HG03039 (cell line): ENCODE data around the gene PDZD11.
"Not testable (repeated sequence)": the region's sequence is repeated elsewhere in the genome, so short reads cannot be mapped to it uniquely, and the experiment has no call there.

ENCODE experiments used
- ATAC-seq: cut with Tn5 transposase; IDR thresholded peaks from one replicate; pipeline ENCODE4 v1.9.1; 2021; ENCODE audit warnings: mild to moderate bottlenecking, moderate library complexity; ENCODE audit not compliant: unreplicated experiment

PDZD11 gene

GRCh38 chrX:70289793-70290770 lies at the start of gene PDZD11, which contains the start of gene KIF4A:
Gene PDZD11, minus strand, starts transcription at chrX:70289927. Its CDS starts 586 bp downstream, at chrX:70289341.
Gene KIF4A, plus strand, starts transcription at chrX:70290104. Its CDS starts 355 bp downstream, at chrX:70290459.
- peak; percentile 95 for ATAC-seq

DNA sequence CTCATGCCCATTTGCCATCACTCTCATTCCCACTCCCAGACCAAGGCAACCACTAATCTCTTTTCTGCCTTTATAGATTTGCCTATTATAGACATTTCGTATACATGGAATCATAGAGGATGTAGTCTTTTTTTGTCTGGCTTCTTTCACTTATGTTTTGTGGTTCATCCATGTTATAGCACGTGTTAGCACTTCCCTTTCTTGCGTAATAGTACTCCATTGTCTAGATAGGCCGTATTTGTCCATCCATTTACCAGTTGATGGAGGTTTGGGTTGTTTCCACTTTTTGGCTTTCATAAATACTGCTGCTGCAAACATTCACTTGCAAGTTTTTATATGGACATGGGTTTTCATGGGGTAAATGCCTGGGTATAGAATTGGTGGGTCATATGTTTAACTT lies 48.6 kb upstream of the PDZD11 start:
- no peak for ATAC-seq

GRCh38 chrX:70336767-70337166 lies 47.0 kb upstream of the PDZD11 start:
- peak; percentile 100 for ATAC-seq

- ATAC-seq: no peak
Observed at GRCh38 chrX:70332600-70332999, 42.9 kb upstream of the PDZD11 start.

GRCh38 chrX:70331161-70331560 lies 41.4 kb upstream of the PDZD11 start:
- no peak for ATAC-seq

- no peak for ATAC-seq
Observed at GRCh38 chrX:70324326-70324725, 34.6 kb upstream of the PDZD11 start.

GRCh38 chrX:70323628-70324027 lies 33.9 kb upstream of the PDZD11 start:
- ATAC-seq: not testable (repeated sequence)

- no peak for ATAC-seq
Observed at GRCh38 chrX:70322784-70323183, 33.1 kb upstream of the PDZD11 start.

GRCh38 chrX:70313503-70313902 lies 23.8 kb upstream of the PDZD11 start:
- ATAC-seq: no peak

DNA sequence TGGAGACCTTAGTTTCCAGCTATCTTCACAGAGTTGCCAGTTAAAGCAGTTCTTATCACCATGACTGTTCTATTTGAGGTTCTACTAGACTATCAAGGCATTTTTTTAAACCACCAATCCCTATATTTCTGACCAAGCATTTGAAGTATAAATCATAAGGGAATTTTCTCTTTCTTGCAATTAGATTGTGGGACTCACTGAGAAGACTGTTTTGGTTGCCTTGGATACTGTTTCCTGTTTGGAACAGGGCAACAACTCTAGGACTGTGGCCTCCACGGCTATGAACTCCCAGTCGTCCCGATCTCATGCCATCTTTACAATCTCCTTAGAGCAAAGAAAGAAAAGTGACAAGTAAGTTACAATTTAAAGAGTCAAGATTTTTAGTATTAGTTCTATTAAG lies 12.0 kb upstream of the PDZD11 start:
- no peak for ATAC-seq

DNA sequence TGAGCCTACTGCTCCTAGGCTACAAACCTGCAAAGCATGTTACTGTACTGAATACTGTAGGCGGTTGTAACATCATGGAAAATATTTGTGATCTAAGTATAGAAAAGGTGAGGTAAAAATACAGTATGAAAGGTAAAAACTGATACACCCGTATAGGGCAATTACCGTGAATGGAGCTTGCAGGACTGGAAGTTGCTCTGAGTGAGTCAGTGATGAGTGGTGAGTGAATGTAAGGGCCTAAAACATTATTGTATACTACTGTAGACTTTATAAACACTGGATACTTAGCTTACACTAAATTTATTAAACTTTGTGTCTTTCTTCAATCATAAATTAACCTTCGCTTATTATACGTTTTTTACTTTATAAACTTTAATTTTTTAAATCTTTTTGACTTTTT lies 3.9 kb upstream of the PDZD11 start:
- ATAC-seq: no peak

DNA sequence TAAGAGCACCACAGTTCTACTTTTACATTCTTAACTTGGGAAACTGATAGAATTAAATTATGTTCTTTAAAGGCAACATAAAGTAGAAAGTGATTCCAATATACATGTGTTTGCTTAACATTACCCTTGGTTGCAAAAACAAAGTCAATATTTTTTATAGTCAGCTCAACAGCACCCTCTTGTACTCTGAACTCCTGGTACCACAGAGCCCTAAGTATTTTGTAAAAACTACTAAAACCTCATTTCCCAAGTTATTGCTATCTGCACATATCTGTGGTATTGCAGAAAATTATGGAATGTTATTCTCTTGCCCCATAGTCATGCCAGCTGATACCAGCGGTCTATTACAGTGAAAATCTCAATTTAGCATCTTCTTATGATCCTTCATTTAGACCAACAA lies 3.1 kb upstream of the PDZD11 start:
- ATAC-seq: no peak

GRCh38 chrX:70289168-70289792 lies 447 bp downstream of the PDZD11 start:
- ATAC-seq: no peak

DNA sequence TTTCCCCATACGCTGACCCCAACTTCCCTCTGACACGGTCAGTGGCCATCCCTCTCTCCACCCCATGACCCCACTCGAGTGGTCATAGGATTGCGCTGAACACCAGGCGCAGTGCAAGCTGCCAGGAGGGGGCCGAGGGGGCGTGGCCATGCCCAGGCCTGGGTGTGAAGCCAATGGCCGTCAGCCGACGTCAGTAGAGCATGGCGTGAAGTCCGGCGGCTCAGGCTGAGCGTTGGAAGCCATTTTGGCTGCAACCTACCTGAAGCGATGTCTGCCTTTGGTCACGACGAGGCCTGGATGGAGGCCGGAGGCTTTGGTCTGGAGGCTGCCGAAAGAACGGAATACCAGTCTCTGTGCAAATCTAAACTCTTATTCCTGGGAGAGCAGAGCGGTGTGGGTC lies 7.8 kb downstream of the PDZD11 start, which contains the start of gene RAB41:
TSS of gene RAB41 (plus strand) at position 222 of the 400 bp plus-strand sequence. CDS start at position 268, 46 bp downstream.
- ATAC-seq: no peak

GRCh38 chrX:70280573-70280972 lies 9.2 kb downstream of the PDZD11 start:
- no peak for ATAC-seq

GRCh38 chrX:70279081-70279480 lies 10.6 kb downstream of the PDZD11 start:
- no peak for ATAC-seq

DNA sequence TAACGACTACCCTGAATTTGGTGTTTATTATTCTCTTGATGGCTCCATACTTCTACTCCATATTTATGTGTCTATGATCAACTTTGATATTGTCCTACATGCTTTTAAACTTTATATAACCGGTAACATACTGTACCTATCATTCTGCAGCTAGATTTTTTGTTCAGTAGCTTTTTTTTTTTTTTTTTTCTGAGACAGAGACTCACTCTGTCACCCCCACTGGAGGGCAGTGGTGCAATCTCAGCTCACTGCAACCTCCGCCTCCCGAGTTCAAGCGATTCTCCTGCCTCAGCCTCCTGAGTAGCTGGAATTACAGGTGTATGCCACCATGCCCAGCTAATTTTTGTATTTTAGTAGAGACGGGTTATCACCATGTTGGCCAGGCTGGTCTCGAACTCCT lies 15.7 kb downstream of the PDZD11 start:
- ATAC-seq: not testable (repeated sequence)

DNA sequence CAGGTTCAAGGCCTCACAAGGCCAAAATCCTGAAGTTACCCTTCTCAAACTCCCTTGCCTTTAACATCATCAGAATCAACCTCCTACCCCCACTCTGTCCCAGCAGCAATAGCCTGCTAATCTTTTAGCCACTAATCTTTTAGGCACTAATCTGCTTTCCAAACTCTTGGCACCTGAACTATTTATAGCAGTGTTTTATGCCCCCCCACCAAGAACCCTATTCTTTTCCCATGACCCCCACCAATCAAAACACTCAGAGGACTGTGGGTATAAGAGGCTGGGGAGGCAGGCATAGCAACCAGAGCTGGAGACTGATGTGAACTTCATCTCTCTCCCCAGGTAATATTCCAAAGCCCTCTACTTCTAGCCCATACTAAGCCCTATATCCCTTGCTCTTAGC lies 21.7 kb downstream of the PDZD11 start, which contains the start of gene ARR3:
TSS of gene ARR3 (plus strand) at position 301 of the 400 bp plus-strand sequence. CDS start 1,052 bp downstream, outside the sequence.
- no peak for ATAC-seq

DNA sequence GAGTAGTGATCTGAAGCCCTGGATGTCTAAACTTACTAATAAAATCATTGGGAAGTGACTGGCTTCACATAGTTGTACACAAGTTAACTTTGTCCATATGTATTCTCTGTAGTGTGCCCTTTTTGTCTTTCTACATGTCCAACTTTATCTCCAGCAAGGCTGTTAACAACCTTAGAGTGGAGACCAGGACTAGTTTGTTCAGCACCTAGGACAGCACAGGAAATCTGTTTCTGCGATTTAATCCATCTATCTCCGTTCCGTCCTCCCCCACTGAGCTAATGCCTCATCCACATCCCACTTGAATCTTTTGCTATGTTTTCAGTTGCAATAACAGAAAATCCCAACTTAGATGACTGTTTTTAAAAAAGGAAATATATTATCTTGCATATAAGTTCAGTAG lies 24.9 kb downstream of the PDZD11 start:
- no peak for ATAC-seq

GRCh38 chrX:70262952-70263567 lies 26.7 kb downstream of the PDZD11 start:
- no peak for ATAC-seq

- no peak for ATAC-seq
Observed at GRCh38 chrX:70260104-70260503, 29.6 kb downstream of the PDZD11 start, which contains the start of gene P2RY4. Gene P2RY4, minus strand, starts transcription at chrX:70260204. Its CDS starts 580 bp downstream, at chrX:70259624.
